Ascending aorta (tissue), 2 donors: ENCODE measurements around the gene GAB2. TPM values are rescaled to one million over a fixed set of nuclear protein-coding genes. Genes with fewer than 3 reads are reported as not detected.
A peak's percentile ranks its signal among the peaks of the same experiment; 100 is the strongest.

Source experiments
- DNase-seq, 2 donors: peaks; one replicate each; pipeline ENCODE4 v3.0.0-alpha.2; 2019; ENCODE audit warnings: low spot score in 2 of 2
- H3K27ac ChIP-seq, 2 donors: fragments of 200-600 bp; sonication (generic); one replicate each; pipeline ENCODE4 v1.5.1; 2016 to 2017; ENCODE audit warnings: mild to moderate bottlenecking in 1 of 2
- H3K27me3 ChIP-seq: fragments of 200-600 bp; sonication (generic); one replicate; pipeline ENCODE4 v1.5.1; 2017
- H3K36me3 ChIP-seq, 2 donors: fragments of 200-600 bp; sonication (generic); one replicate each; pipeline ENCODE4 v1.5.1; 2016
- H3K4me1 ChIP-seq, 2 donors: fragments of 200-600 bp; sonication (generic); one replicate each; pipeline ENCODE4 v1.5.1; 2016 to 2017; ENCODE audit warnings: mild to moderate bottlenecking in 1 of 2
- H3K4me3 ChIP-seq, 2 donors: fragments of 200-600 bp; sonication (generic); one replicate each; pipeline ENCODE4 v1.5.1; 2016 to 2017; ENCODE audit warnings: mild to moderate bottlenecking in 1 of 2
- H3K9me3 ChIP-seq, 2 donors: fragments of 200-600 bp; sonication (generic); one replicate each; pipeline ENCODE4 v1.5.1; 2016
- CTCF ChIP-seq, 3 experiments: fragments of 200-600 bp in 2 of 3; fragments of 450-650 bp in 1 of 3; sonication (generic) in 2 of 3; IDR thresholded peaks; one replicate each; pipeline ENCODE4 v1.5.1; 2016 to 2019; ENCODE audit warnings: antibody characterized with exemption in 3 of 3, mild to moderate bottlenecking in 1 of 3, moderate library complexity in 1 of 3
- intact Hi-C: fragments of 100-400 bp; cut with DNase I; formaldehyde crosslinking; loops from one replicate; pipeline ENCODE4 v1.15.1; 2023
- total RNA-seq: library from RNA; depleted of rRNA; stranded (reverse); fragments of >200 nt; gene quantifications from one replicate; pipeline ENCODE4 v1.1.0, GENCODE V29; 2016

GAB2 gene
- total RNA-seq, 1 donor from 2014 or later, result 21.6 TPM

- H3K36me3 ChIP-seq, result peaks cover 3 to 24% of the 10 kb centered on the region in 2 donors
- peak overlapping the region; percentile 82 to 87 for H3K27ac ChIP-seq
- no peak overlapping the region for H3K4me3 ChIP-seq
- no peak for DNase-seq
- peaks cover 0 to 6% of the 10 kb centered on the region in 2 donors for H3K9me3 ChIP-seq
- H3K4me1 ChIP-seq, result peaks cover 0 to 30% of the 10 kb centered on the region in 2 donors
- intact Hi-C loops, result loop anchor here (5.0 kb wide), 1 partner anchor 42 kb away; no protein-coding TSS in a partner anchor
- H3K27me3 ChIP-seq, result no peaks in the 10 kb centered on the region
- TF ChIP-seq CTCF (IDR thresholded peaks at IDR 0.05), result no peak
Measured at GRCh38 chr11:78269806-78270205, 147.8 kb downstream of the GAB2 start.

- intact Hi-C loops, result loop anchor here (5.0 kb wide), 1 partner anchor 44 kb away; no protein-coding TSS in a partner anchor
- H3K9me3 ChIP-seq, result peaks cover 0 to 6% of the 10 kb centered on the region in 2 donors
- H3K36me3 ChIP-seq, result peaks cover 3 to 16% of the 10 kb centered on the region in 2 donors
- no peak overlapping the region for H3K4me3 ChIP-seq
- TF ChIP-seq CTCF (IDR thresholded peaks at IDR 0.05), result no peak
- peak overlapping the region; percentile 82 to 87 for H3K27ac ChIP-seq
- H3K4me1 ChIP-seq, result peaks cover 0 to 30% of the 10 kb centered on the region in 2 donors
- no peaks in the 10 kb centered on the region for H3K27me3 ChIP-seq
- peak in 1 of 2 donors; percentile 74 for DNase-seq
Measured at GRCh38 chr11:78268591-78269410, 148.8 kb downstream of the GAB2 start.

GRCh38 chr11:78266451-78266850 is 151.2 kb downstream of the GAB2 start:
- no peak for TF ChIP-seq CTCF (IDR thresholded peaks at IDR 0.05)
- Histone ChIP-seq H3K27ac (peak overlapping the region; percentile 53 to 87), H3K9me3 (no peaks in the 10 kb centered on the region), H3K4me3 (no peak overlapping the region), H3K27me3 (no peaks in the 10 kb centered on the region), H3K4me1 (peaks cover 0 to 35% of the 10 kb centered on the region in 2 donors), H3K36me3 (peaks cover 0 to 3% of the 10 kb centered on the region in 2 donors)
- no peak for DNase-seq
- intact Hi-C loops, result loop anchor here (5.0 kb wide), 1 partner anchor 46 kb away; no protein-coding TSS in a partner anchor

- no peaks in the 10 kb centered on the region for H3K36me3 ChIP-seq
- no peak for DNase-seq
- peak overlapping the region in 1 of 2 donors; percentile 87 for H3K27ac ChIP-seq
- no peaks in the 10 kb centered on the region for H3K27me3 ChIP-seq
- no peak overlapping the region for H3K4me3 ChIP-seq
- H3K9me3 ChIP-seq, result no peaks in the 10 kb centered on the region
- no peak for TF ChIP-seq CTCF (IDR thresholded peaks at IDR 0.05)
- peaks cover 0 to 35% of the 10 kb centered on the region in 2 donors for H3K4me1 ChIP-seq
- intact Hi-C loops, result loop anchor here (5.0 kb wide), 1 partner anchor 47 kb away; no protein-coding TSS in a partner anchor
Measured at GRCh38 chr11:78265326-78265725, 152.3 kb downstream of the GAB2 start.

- Histone ChIP-seq H3K9me3 (no peaks in the 10 kb centered on the region), H3K27ac (peak overlapping the region in 1 of 2 donors; percentile 52), H3K4me1 (peaks cover 0 to 17% of the 10 kb centered on the region in 2 donors), H3K36me3 (no peaks in the 10 kb centered on the region), H3K27me3 (no peaks in the 10 kb centered on the region), H3K4me3 (no peak overlapping the region)
- no peak for DNase-seq
- TF ChIP-seq CTCF (IDR thresholded peaks at IDR 0.05), result no peak
- intact Hi-C loops, result no loop called here
Measured at GRCh38 chr11:78262691-78263090, 154.9 kb downstream of the GAB2 start.
